Measurements from ENCODE around the gene CLK2.
"Not testable (repeated sequence)": the region's sequence is repeated elsewhere in the genome, so short reads cannot be mapped to it uniquely, and the experiment has no call there.

The CLK2 gene

GRCh38 chr1:155296661-155297060 is 23.4 kb upstream of the CLK2 start:
- DNase-seq (ENCODE audit: low read depth) = no peak

GRCh38 chr1:155295942-155296267 is 22.6 kb upstream of the CLK2 start:
- no peak for DNase-seq (ENCODE audit: low read depth)

GRCh38 chr1:155295183-155295941 is 22.1 kb upstream of the CLK2 start:
- no peak for DNase-seq (ENCODE audit: low read depth)

- no peak for DNase-seq (ENCODE audit: low read depth)
Observed at GRCh38 chr1:155294520-155295182, 21.3 kb upstream of the CLK2 start.

DNA sequence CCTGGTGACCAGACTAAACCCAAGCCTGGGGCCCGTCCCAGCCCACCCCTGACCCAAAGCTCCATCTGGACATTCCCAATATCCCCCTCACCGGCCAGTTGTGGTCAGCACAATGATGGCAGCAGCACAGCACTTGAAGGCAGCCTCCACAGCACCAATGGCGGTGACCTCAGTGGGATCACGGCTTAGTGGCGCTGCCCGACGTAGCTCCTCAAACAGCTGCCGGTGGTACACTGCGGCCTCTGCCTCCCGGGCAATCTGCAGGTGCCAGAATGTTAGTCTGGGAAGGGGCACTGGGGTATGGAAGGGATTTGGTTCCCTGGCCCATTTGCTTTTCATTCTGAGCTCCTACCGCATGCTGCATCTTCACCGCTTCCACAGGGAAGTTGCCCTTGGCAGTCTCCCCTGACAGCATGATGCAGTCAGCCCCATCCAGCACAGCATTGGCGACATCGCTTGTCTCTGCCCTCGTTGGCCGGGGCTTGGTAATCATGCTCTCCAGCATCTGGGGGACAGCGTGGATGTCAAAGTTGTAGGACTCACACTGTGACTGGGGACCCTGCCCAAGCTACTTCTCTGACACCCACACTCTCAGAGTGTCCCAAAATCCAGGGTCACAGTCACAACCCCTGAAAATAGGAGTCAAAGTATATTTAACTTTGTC is 19.9 kb upstream of the CLK2 start:
- DNase-seq (ENCODE audit: low read depth) = no peak

- DNase-seq (ENCODE audit: low read depth) = not testable (repeated sequence)
Observed at GRCh38 chr1:155291006-155291405, 17.7 kb upstream of the CLK2 start.

DNA sequence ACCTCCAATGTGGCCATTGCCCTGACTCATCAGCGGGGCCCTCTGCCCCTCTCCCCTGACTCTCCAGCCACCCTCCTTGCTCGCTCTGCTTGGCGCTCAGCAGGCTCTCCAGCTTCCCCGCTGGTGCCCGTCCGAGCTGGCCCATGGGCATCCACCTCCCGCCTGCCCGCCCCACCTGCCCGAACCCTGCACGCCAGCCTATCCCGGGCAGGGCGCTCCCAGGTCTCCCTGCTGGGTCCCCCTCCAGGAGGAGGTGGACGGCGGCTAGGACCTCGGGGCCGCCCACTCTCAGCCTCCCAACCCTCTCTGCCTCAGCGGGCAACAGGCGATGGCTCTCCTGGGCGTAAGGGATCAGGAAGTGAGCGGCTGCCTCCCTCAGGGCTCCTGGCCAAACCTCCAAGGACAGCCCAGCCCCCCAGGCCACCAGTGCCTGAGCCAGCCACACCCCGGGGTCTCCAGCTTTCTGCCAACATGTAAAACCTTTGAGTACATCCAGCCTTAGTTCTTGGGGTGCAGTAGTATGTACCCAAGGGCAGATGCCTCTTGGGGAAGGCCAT is 14.8 kb upstream of the CLK2 start:
- DNase-seq (ENCODE audit: low read depth) = no peak

GRCh38 chr1:155286544-155286943 is 13.2 kb upstream of the CLK2 start:
- DNase-seq (ENCODE audit: low read depth) = no peak

GRCh38 chr1:155285631-155286044 is 12.3 kb upstream of the CLK2 start:
- DNase-seq (ENCODE audit: low read depth) = no peak

DNA sequence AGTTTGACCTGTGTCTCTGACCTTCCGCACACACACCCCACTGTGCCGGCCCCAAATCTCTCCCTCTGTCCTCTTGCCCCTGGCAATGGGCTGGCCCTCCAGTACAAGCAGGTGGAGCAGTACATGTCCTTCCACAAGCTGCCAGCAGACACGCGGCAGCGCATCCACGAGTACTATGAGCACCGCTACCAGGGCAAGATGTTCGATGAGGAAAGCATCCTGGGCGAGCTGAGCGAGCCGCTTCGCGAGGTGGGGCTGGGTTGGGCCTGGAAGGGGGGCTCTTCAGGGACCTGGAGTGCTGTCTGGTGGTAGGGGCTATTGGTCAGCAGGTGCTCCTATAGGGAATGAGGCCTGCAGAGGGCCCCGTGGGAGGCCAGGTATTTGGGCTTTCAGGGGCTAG is 11.8 kb upstream of the CLK2 start:
- no peak for DNase-seq (ENCODE audit: low read depth)

- no peak for DNase-seq (ENCODE audit: low read depth)
Observed at GRCh38 chr1:155284476-155284875, 11.2 kb upstream of the CLK2 start.

- DNase-seq (ENCODE audit: low read depth) = no peak
Observed at GRCh38 chr1:155282488-155283091, 9.3 kb upstream of the CLK2 start.

GRCh38 chr1:155279268-155279667 is 6.0 kb upstream of the CLK2 start:
- DNase-seq (ENCODE audit: low read depth) = no peak

DNA sequence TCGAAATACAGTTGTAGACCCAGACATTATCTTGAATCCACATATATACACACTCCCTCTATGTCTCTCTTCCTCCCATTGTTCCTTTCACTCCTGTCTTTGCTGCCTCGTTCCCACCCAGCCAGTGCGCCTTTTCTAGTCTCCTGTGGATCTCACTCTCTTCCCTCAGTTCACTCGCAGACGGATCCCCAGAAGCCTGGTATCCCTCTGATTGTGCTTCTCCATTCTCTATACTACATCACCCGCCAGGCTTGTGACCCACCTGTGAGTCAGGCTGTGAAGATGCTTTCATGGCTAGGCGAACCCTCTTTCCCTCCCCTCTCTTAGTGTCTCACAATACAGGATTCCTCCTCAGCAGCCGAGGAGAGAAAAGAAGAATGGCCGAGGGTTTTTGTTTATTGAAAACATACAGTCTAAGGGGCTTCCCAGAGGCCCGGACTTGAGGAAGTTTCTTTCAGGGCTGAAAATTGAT is 5.4 kb upstream of the CLK2 start:
- no peak for DNase-seq (ENCODE audit: low read depth)

DNA sequence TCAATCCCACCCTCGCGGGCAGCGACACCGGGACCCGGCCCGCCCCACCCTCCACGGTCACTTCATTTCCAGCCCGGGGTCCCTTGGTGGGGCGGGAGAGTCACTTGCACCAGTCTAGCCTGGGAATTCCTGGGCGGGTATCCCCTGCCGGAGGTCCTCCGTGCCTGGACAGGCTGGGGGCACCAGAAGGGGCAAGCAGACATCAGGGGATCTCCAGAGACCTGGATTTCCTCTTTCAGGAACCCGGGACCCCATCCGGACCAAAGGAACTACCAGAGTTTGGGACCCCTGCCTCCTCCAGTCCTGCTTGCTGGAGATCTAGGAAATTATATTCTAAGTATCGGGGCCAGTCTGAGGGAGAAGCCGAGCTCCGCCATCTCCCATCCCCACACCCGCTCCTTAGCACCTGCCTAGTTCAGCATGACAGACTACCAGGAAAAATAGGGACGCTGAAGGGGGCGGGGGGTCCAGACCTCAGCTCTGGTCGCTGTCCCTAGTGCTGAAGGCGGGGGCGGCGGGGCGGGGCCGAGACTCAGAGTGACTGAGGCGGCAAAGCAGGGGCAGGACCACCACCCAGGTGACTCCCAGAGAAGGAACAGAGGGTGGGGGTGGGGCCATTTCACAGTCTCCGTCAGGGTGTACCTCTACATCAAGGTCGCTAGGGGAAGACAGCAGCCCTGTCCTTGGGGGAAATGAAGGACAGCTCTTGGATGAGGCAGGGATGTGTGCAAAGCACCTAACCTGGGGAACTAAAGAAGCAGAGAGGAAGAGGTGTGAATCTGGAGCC is 4.8 kb upstream of the CLK2 start:
- no peak for DNase-seq (ENCODE audit: low read depth)

DNA sequence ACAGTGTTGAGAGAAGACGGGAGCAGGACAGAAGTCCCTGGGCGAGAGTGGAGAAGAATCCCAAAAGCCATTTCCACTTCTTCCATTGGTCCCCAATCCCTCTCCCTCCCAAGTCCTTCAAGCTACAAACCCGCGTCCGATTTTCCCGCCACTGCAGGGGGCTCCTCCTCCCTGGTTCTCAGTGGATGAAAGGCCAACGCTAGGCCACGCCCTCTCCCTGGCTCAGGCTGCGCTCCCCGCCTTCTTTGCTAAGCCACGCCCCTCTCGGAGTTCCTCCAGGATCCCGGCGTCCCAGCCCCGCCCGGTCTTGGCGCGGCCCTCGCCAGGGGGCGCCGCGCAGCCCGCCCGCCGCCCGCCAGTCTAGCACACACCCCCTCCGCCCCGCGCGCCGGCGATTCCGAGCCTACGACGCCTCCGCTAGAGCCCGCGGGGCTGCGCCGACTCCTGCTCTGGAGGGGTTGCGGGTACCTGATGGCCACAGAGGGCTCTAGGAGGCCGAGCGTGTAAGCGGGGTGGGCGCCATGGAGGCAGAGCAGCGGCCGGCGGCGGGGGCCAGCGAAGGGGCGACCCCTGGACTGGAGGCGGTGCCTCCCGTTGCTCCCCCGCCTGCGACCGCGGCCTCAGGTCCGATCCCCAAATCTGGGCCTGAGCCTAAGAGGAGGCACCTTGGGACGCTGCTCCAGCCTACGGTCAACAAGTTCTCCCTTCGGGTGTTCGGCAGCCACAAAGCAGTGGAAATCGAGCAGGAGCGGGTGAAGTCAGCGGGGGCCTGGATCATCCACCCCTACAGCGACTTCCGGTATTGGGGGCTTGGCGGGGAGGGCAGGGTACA is 4.0 kb upstream of the CLK2 start, which contains the start of gene HCN3:
HCN3 (plus strand) TSS at position 394 of the 832 bp plus-strand sequence; CDS start at position 522, 128 bp downstream.
- peak; percentile 68 for DNase-seq (ENCODE audit: low read depth)

- DNase-seq (ENCODE audit: low read depth) = no peak
Observed at GRCh38 chr1:155272466-155273342, 600 bp downstream of the CLK2 start.

DNA sequence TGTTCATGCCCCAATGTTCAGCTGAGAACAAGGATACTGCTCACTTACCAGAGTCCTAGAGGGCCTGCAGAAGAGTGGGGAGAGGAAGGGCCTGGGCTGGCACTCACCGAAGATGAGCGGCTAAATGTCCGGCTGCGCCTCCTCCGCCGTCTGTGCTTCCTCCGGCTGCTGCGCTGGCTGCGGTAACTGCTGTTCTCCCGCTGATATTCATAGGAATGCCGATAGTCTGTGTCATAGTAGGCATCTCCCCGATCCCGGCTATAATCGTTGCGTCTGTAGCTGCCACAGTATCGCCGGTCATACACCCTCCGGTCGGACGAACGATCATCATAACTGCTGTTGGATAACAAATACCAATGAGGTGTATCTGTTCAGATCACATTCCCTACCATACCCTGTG is 3.9 kb downstream of the CLK2 start:
- DNase-seq (ENCODE audit: low read depth) = no peak

- no peak for DNase-seq (ENCODE audit: low read depth)
Observed at GRCh38 chr1:155268630-155269029, 4.7 kb downstream of the CLK2 start.

DNA sequence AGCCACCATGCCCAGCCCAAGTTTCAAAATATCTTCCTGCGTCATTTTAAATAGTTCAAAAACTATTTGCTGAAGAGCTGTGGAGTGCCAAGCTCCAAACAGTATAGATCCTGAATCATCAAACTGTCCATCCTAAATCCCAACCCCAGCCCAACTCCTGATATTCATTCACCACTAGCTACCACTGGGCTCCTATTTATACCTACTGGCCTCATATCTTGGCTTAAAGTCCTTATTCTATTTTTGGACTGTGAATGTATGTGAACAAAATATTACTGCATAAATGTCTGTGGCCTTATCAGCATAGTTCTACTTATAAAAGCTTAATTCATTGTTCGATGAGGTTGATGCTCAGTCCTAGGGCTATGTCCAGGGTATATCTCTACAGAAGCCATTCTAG is 5.9 kb downstream of the CLK2 start:
- no peak for DNase-seq (ENCODE audit: low read depth)
